ENCODE data around the gene JAKMIP1.

The JAKMIP1 gene

GRCh38 chr4:6095897-6096296 is 104.5 kb downstream of the JAKMIP1 start:
- Histone ChIP-seq H3K36me3 (ENCODE audit: insufficient read depth, insufficient read length, low read length) (no peaks in the 10 kb centered on the region), H3K4me3 (ENCODE audit: insufficient read length, low read depth) (no peak overlapping the region), H3K4me1 (ENCODE audit: insufficient read depth, insufficient read length) (peaks cover 2% of the 10 kb centered on the region), H3K9ac (ENCODE audit: insufficient read length, low read depth) (no peak overlapping the region), H3K27me3 (ENCODE audit: insufficient read depth, insufficient read length) (no peaks in the 10 kb centered on the region), H3K9me3 (ENCODE audit: insufficient read depth, low read length) (no peaks in the 10 kb centered on the region)
- no peak for DNase-seq (ENCODE audit: low read depth, low spot score)
- TF ChIP-seq SUZ12 (IDR thresholded peaks at IDR 0.05; ENCODE audit: extremely low read depth, insufficient read depth, insufficient read length) (no peak), ZNF274 (IDR thresholded peaks at IDR 0.05; ENCODE audit: low read depth, low read length) (no peak), YY1 (IDR thresholded peaks at IDR 0.05; ENCODE audit: insufficient read depth, insufficient read length) (no peak)

GRCh38 chr4:6095023-6095752 is 105.2 kb downstream of the JAKMIP1 start:
- Histone ChIP-seq H3K9ac (ENCODE audit: insufficient read length, low read depth) (no peak overlapping the region), H3K36me3 (ENCODE audit: insufficient read depth, insufficient read length, low read length) (no peaks in the 10 kb centered on the region), H3K27me3 (ENCODE audit: insufficient read depth, insufficient read length) (no peaks in the 10 kb centered on the region), H3K4me1 (ENCODE audit: insufficient read depth, insufficient read length) (peaks cover 2% of the 10 kb centered on the region), H3K4me3 (ENCODE audit: insufficient read length, low read depth) (no peak overlapping the region), H3K9me3 (ENCODE audit: insufficient read depth, low read length) (no peaks in the 10 kb centered on the region)
- no peak for DNase-seq (ENCODE audit: low read depth, low spot score)
- no peak for TF ChIP-seq SUZ12 (IDR thresholded peaks at IDR 0.05; ENCODE audit: extremely low read depth, insufficient read depth, insufficient read length)
- no peak for TF ChIP-seq ZNF274 (IDR thresholded peaks at IDR 0.05; ENCODE audit: low read depth, low read length)
- no peak for TF ChIP-seq YY1 (IDR thresholded peaks at IDR 0.05; ENCODE audit: insufficient read depth, insufficient read length)

- no peak for TF ChIP-seq YY1 (IDR thresholded peaks at IDR 0.05; ENCODE audit: insufficient read depth, insufficient read length)
- TF ChIP-seq SUZ12 (IDR thresholded peaks at IDR 0.05; ENCODE audit: extremely low read depth, insufficient read depth, insufficient read length) = no peak
- no peak for TF ChIP-seq ZNF274 (IDR thresholded peaks at IDR 0.05; ENCODE audit: low read depth, low read length)
- no peak overlapping the region for H3K9ac ChIP-seq (ENCODE audit: insufficient read length, low read depth)
- peaks cover 2% of the 10 kb centered on the region for H3K4me1 ChIP-seq (ENCODE audit: insufficient read depth, insufficient read length)
- H3K36me3 ChIP-seq (ENCODE audit: insufficient read depth, insufficient read length, low read length) = no peaks in the 10 kb centered on the region
- no peaks in the 10 kb centered on the region for H3K27me3 ChIP-seq (ENCODE audit: insufficient read depth, insufficient read length)
- no peak for DNase-seq (ENCODE audit: low read depth, low spot score)
- H3K9me3 ChIP-seq (ENCODE audit: insufficient read depth, low read length) = no peaks in the 10 kb centered on the region
- H3K4me3 ChIP-seq (ENCODE audit: insufficient read length, low read depth) = no peak overlapping the region
Observed at GRCh38 chr4:6093671-6094070, 106.7 kb downstream of the JAKMIP1 start.

- no peaks in the 10 kb centered on the region for H3K9me3 ChIP-seq (ENCODE audit: insufficient read depth, low read length)
- no peaks in the 10 kb centered on the region for H3K36me3 ChIP-seq (ENCODE audit: insufficient read depth, insufficient read length, low read length)
- H3K4me3 ChIP-seq (ENCODE audit: insufficient read length, low read depth) = no peak overlapping the region
- DNase-seq (ENCODE audit: low read depth, low spot score) = no peak
- TF ChIP-seq ZNF274 (IDR thresholded peaks at IDR 0.05; ENCODE audit: low read depth, low read length) = no peak
- no peak for TF ChIP-seq SUZ12 (IDR thresholded peaks at IDR 0.05; ENCODE audit: extremely low read depth, insufficient read depth, insufficient read length)
- TF ChIP-seq YY1 (IDR thresholded peaks at IDR 0.05; ENCODE audit: insufficient read depth, insufficient read length) = no peak
- no peaks in the 10 kb centered on the region for H3K27me3 ChIP-seq (ENCODE audit: insufficient read depth, insufficient read length)
- no peak overlapping the region for H3K9ac ChIP-seq (ENCODE audit: insufficient read length, low read depth)
- peaks cover 2% of the 10 kb centered on the region for H3K4me1 ChIP-seq (ENCODE audit: insufficient read depth, insufficient read length)
Observed at GRCh38 chr4:6092971-6093370, 107.4 kb downstream of the JAKMIP1 start.

GRCh38 chr4:6092131-6092530 is 108.2 kb downstream of the JAKMIP1 start:
- no peak overlapping the region for H3K4me3 ChIP-seq (ENCODE audit: insufficient read length, low read depth)
- no peak for DNase-seq (ENCODE audit: low read depth, low spot score)
- no peak for TF ChIP-seq ZNF274 (IDR thresholded peaks at IDR 0.05; ENCODE audit: low read depth, low read length)
- peaks cover 2% of the 10 kb centered on the region for H3K4me1 ChIP-seq (ENCODE audit: insufficient read depth, insufficient read length)
- no peaks in the 10 kb centered on the region for H3K27me3 ChIP-seq (ENCODE audit: insufficient read depth, insufficient read length)
- H3K9me3 ChIP-seq (ENCODE audit: insufficient read depth, low read length) = no peaks in the 10 kb centered on the region
- H3K36me3 ChIP-seq (ENCODE audit: insufficient read depth, insufficient read length, low read length) = no peaks in the 10 kb centered on the region
- no peak overlapping the region for H3K9ac ChIP-seq (ENCODE audit: insufficient read length, low read depth)

GRCh38 chr4:6090931-6091330 is 109.4 kb downstream of the JAKMIP1 start:
- H3K9ac ChIP-seq (ENCODE audit: insufficient read length, low read depth) = no peak overlapping the region
- H3K9me3 ChIP-seq (ENCODE audit: insufficient read depth, low read length) = no peaks in the 10 kb centered on the region
- no peak overlapping the region for H3K4me3 ChIP-seq (ENCODE audit: insufficient read length, low read depth)
- no peaks in the 10 kb centered on the region for H3K27me3 ChIP-seq (ENCODE audit: insufficient read depth, insufficient read length)
- H3K36me3 ChIP-seq (ENCODE audit: insufficient read depth, insufficient read length, low read length) = no peaks in the 10 kb centered on the region
- TF ChIP-seq ZNF274 (IDR thresholded peaks at IDR 0.05; ENCODE audit: low read depth, low read length) (no peak), SUZ12 (IDR thresholded peaks at IDR 0.05; ENCODE audit: extremely low read depth, insufficient read depth, insufficient read length) (no peak), YY1 (IDR thresholded peaks at IDR 0.05; ENCODE audit: insufficient read depth, insufficient read length) (no peak)
- H3K4me1 ChIP-seq (ENCODE audit: insufficient read depth, insufficient read length) = peaks cover 2% of the 10 kb centered on the region
- no peak for DNase-seq (ENCODE audit: low read depth, low spot score)

- no peak for DNase-seq (ENCODE audit: low read depth, low spot score)
- Histone ChIP-seq H3K4me3 (ENCODE audit: insufficient read length, low read depth) (no peak overlapping the region), H3K27me3 (ENCODE audit: insufficient read depth, insufficient read length) (no peaks in the 10 kb centered on the region), H3K9ac (ENCODE audit: insufficient read length, low read depth) (no peak overlapping the region), H3K4me1 (ENCODE audit: insufficient read depth, insufficient read length) (peaks cover 2% of the 10 kb centered on the region), H3K9me3 (ENCODE audit: insufficient read depth, low read length) (no peaks in the 10 kb centered on the region), H3K36me3 (ENCODE audit: insufficient read depth, insufficient read length, low read length) (no peaks in the 10 kb centered on the region)
- no peak for TF ChIP-seq YY1 (IDR thresholded peaks at IDR 0.05; ENCODE audit: insufficient read depth, insufficient read length)
- TF ChIP-seq ZNF274 (IDR thresholded peaks at IDR 0.05; ENCODE audit: low read depth, low read length) = no peak
- TF ChIP-seq SUZ12 (IDR thresholded peaks at IDR 0.05; ENCODE audit: extremely low read depth, insufficient read depth, insufficient read length) = no peak
Observed at GRCh38 chr4:6088950-6089349, 111.4 kb downstream of the JAKMIP1 start.

All from NT2/D1 (cell line).